OCI-LY1 (cell line): ENCODE data around the gene SEMA3D.

Source experiments
- H2AFZ ChIP-seq: fragments of 200-600 bp; sonication (generic), shearing (Covaris generic); 2 replicates; pipeline ENCODE4 v1.6.0; 2014; ENCODE audit warnings: antibody characterized with exemption, mild to moderate bottlenecking, low read length
- H3F3A ChIP-seq: fragments of 200-600 bp; sonication (generic), shearing (Covaris generic); 2 replicates; pipeline ENCODE4 v1.6.0; 2014; ENCODE audit warnings: mild to moderate bottlenecking, antibody characterized with exemption, low read length, moderate library complexity; ENCODE audit not compliant: insufficient read depth
- H3K27ac ChIP-seq: fragments of 200-600 bp; sonication (generic); 2 replicates; pipeline ENCODE4 v1.5.1; 2014; ENCODE audit warnings: low read length, mixed run types, mild to moderate bottlenecking, low read depth; ENCODE audit not compliant: poor library complexity, severe bottlenecking
- H3K27me3 ChIP-seq: fragments of 200-600 bp; sonication (generic); 2 replicates; pipeline ENCODE4 v1.6.0; 2014; ENCODE audit warnings: antibody characterized with exemption, mild to moderate bottlenecking, low read length, moderate library complexity; ENCODE audit not compliant: insufficient read depth
- H3K36me3 ChIP-seq: fragments of 200-600 bp; sonication (generic); 2 replicates; pipeline ENCODE4 v1.6.1; 2014; ENCODE audit warnings: mild to moderate bottlenecking, antibody characterized with exemption, low read length, moderate library complexity, mixed read lengths; ENCODE audit not compliant: insufficient read depth
- H3K4me1 ChIP-seq: fragments of 200-600 bp; sonication (generic); 2 replicates; pipeline ENCODE4 v1.5.1; 2014; ENCODE audit warnings: mild to moderate bottlenecking, low read length, moderate library complexity; ENCODE audit not compliant: insufficient read depth, severe bottlenecking
- H3K4me2 ChIP-seq: fragments of 200-600 bp; sonication (generic), shearing (Covaris generic); 2 replicates; pipeline ENCODE4 v1.6.1; 2014; ENCODE audit warnings: low read length
- H3K4me3 ChIP-seq: fragments of 200-600 bp; sonication (generic); 2 replicates; pipeline ENCODE4 v1.5.1; 2014; ENCODE audit warnings: low read length, low read depth, mild to moderate bottlenecking, mixed read lengths; ENCODE audit not compliant: poor library complexity, severe bottlenecking
- H3K79me2 ChIP-seq: fragments of 200-600 bp; shearing (Covaris generic); 2 replicates; pipeline ENCODE4 v1.6.1; 2016; ENCODE audit warnings: mixed run types, low read length, mixed read lengths; ENCODE audit not compliant: insufficient read depth
- H3K9ac ChIP-seq: fragments of 200-600 bp; sonication (generic), shearing (Covaris generic); 2 replicates; pipeline ENCODE4 v1.6.1; 2014; ENCODE audit warnings: mild to moderate bottlenecking, low read length, mixed read lengths
- H3K9me2 ChIP-seq: fragments of 200-600 bp; sonication (generic), shearing (Covaris generic); 2 replicates; pipeline ENCODE4 v1.6.1; 2014; ENCODE audit warnings: low read depth, mild to moderate bottlenecking, low read length, mixed read lengths
- H3K9me3 ChIP-seq: fragments of 200-600 bp; shearing (Covaris generic); 2 replicates; pipeline ENCODE4 v1.6.1; 2014; ENCODE audit warnings: low read length, mixed read lengths
- H4K20me1 ChIP-seq: fragments of 200-600 bp; sonication (generic), shearing (Covaris generic); 2 replicates; pipeline ENCODE4 v1.6.0; 2016; ENCODE audit warnings: mild to moderate bottlenecking, low read length; ENCODE audit not compliant: insufficient read depth
- CTCF ChIP-seq: fragments of 200-600 bp; sonication (generic), shearing (Covaris generic); IDR thresholded peaks from 2 replicates; pipeline ENCODE4 v1.5.1; 2017; ENCODE audit warnings: mild to moderate bottlenecking, antibody characterized with exemption, low read length, moderate library complexity, mixed read lengths
- EZH2 ChIP-seq: fragments of 200-600 bp; sonication (generic), shearing (Covaris generic); IDR thresholded peaks from 2 replicates; pipeline ENCODE4 v1.8.0; 2017; ENCODE audit warnings: borderline replicate concordance, mixed run types, mild to moderate bottlenecking, antibody characterized with exemption, low read length, moderate library complexity, mixed read lengths

The SEMA3D gene

GRCh38 chr7:85115862-85116261, 71.0 kb downstream of the SEMA3D start:
- H3K9me3 ChIP-seq: no peaks in the 10 kb centered on the region
- TF ChIP-seq CTCF (no peak), EZH2 (no peak)
- H2AFZ ChIP-seq: no peak overlapping the region
- no peaks in the 10 kb centered on the region for H3F3A ChIP-seq
- H3K27ac ChIP-seq: no peak overlapping the region
- no peaks in the 10 kb centered on the region for H4K20me1 ChIP-seq
- no peak overlapping the region for H3K4me3 ChIP-seq
- H3K9ac ChIP-seq: no peak overlapping the region
- no peaks in the 10 kb centered on the region for H3K79me2 ChIP-seq
- no peak overlapping the region for H3K4me2 ChIP-seq
- H3K36me3 ChIP-seq: no peaks in the 10 kb centered on the region
- H3K27me3 ChIP-seq: no peaks in the 10 kb centered on the region
- H3K4me1 ChIP-seq: no peaks in the 10 kb centered on the region
- H3K9me2 ChIP-seq: no peaks in the 10 kb centered on the region

- Histone ChIP-seq H3K9me2 (no peaks in the 10 kb centered on the region), H3K27me3 (no peaks in the 10 kb centered on the region), H3K36me3 (no peaks in the 10 kb centered on the region), H3K4me2 (no peak overlapping the region), H2AFZ (no peak overlapping the region), H4K20me1 (no peaks in the 10 kb centered on the region), H3K4me1 (no peaks in the 10 kb centered on the region), H3K9me3 (no peaks in the 10 kb centered on the region), H3K4me3 (no peak overlapping the region), H3F3A (no peaks in the 10 kb centered on the region), H3K9ac (no peak overlapping the region), H3K79me2 (no peaks in the 10 kb centered on the region), H3K27ac (no peak overlapping the region)
- no peak for TF ChIP-seq EZH2
Observed at GRCh38 chr7:85115006-85115405, 71.8 kb downstream of the SEMA3D start.

GRCh38 chr7:85114342-85114741, 72.5 kb downstream of the SEMA3D start:
- TF ChIP-seq EZH2 (no peak), CTCF (no peak)
- H3K4me1 ChIP-seq: no peaks in the 10 kb centered on the region
- no peaks in the 10 kb centered on the region for H3K36me3 ChIP-seq
- no peaks in the 10 kb centered on the region for H3F3A ChIP-seq
- H3K79me2 ChIP-seq: no peaks in the 10 kb centered on the region
- no peak overlapping the region for H2AFZ ChIP-seq
- H3K27ac ChIP-seq: no peak overlapping the region
- no peak overlapping the region for H3K4me3 ChIP-seq
- no peak overlapping the region for H3K9ac ChIP-seq
- no peaks in the 10 kb centered on the region for H4K20me1 ChIP-seq
- no peak overlapping the region for H3K4me2 ChIP-seq
- no peaks in the 10 kb centered on the region for H3K9me3 ChIP-seq
- H3K27me3 ChIP-seq: no peaks in the 10 kb centered on the region
- H3K9me2 ChIP-seq: no peaks in the 10 kb centered on the region

GRCh38 chr7:85111761-85112160, 75.1 kb downstream of the SEMA3D start:
- Histone ChIP-seq H3K9me3 (no peaks in the 10 kb centered on the region), H3K9ac (no peak overlapping the region), H3K4me1 (no peaks in the 10 kb centered on the region), H3K27ac (no peak overlapping the region), H3K9me2 (no peaks in the 10 kb centered on the region), H3F3A (no peaks in the 10 kb centered on the region), H4K20me1 (no peaks in the 10 kb centered on the region), H3K27me3 (no peaks in the 10 kb centered on the region), H3K4me2 (no peak overlapping the region), H3K79me2 (no peaks in the 10 kb centered on the region), H2AFZ (no peak overlapping the region), H3K36me3 (no peaks in the 10 kb centered on the region), H3K4me3 (no peak overlapping the region)
- no peak for TF ChIP-seq EZH2
- TF ChIP-seq CTCF: no peak
